HepG2 (cell line): Measurements from ENCODE around the gene SERINC5. TPM values are rescaled to one million over a fixed set of nuclear protein-coding genes. Genes with fewer than 3 reads are reported as not detected.

Source experiments
- ATAC-seq: fragments of 200-7000 bp; cut with Tn5 transposase; 3 replicates; pipeline ENCODE4 v1.9.1; 2020; ENCODE audit warnings: mild to moderate bottlenecking, moderate library complexity
- BruUV-seq: library from RNA; stranded (reverse); fragments of 400-500 nt; replicated peaks from 2 replicates; lab custom pipeline; 2021; lab: Mats Ljungman, UMichigan
- CTCF ChIA-PET: fragments of 300-600 bp; formaldehyde crosslinking; extraction: SDS; loops from one replicate; lab custom pipeline; 2021; ENCODE audit warnings: low total read pairs, inconsistent platforms, low intra/inter-chr PET ratio; lab: Yijun Ruan, JAX
- POLR2A ChIA-PET: fragments of 350-600 bp; sonication (Branson Sonifier 250); formaldehyde crosslinking; loops from one replicate; lab custom pipeline; 2020; ENCODE audit warnings: antibody characterized with exemption, inconsistent platforms; lab: Yijun Ruan, JAX
- DNase-seq: peaks from one replicate; pipeline ENCODE4 v3.0.0-alpha.2; 2015; ENCODE audit warnings: low spot score
- FAIRE-seq: peaks from 3 replicates; lab custom pipeline; 2011; peaks lifted over from hg19 to GRCh38; lab: Jason Lieb, UNC
- H2AFZ ChIP-seq: one replicate; pipeline ENCODE4 v1.6.1; 2011; ENCODE audit warnings: low read length, inconsistent platforms
- H3K27ac ChIP-seq: fragments of 300-600 bp; 3 replicates; pipeline ENCODE4 v1.8.0; 2011; ENCODE audit warnings: mixed run types, mild to moderate bottlenecking, mixed read lengths, low read length, inconsistent platforms; ENCODE audit not compliant: insufficient read depth; ENCODE audit errors: extremely low read length
- H3K27me3 ChIP-seq, 2 experiments: fragments of 200-600 bp in 1 of 2; 2 replicates in 1 of 2; 3 replicates in 1 of 2; pipeline versions ENCODE4 v1.6.0 to v1.8.0; 2011; ENCODE audit warnings: low read length in 2 of 2, mild to moderate bottlenecking in 2 of 2, moderate library complexity in 2 of 2, inconsistent platforms in 1 of 2; ENCODE audit not compliant: insufficient read depth in 2 of 2, control insufficient read depth in 1 of 2
- H3K36me3 ChIP-seq, 2 experiments: fragments of 200-600 bp in 1 of 2; replicated peaks in 1 of 2; 2 replicates in 1 of 2; 3 replicates in 1 of 2; pipeline versions ENCODE4 v1.5.1 to v1.8.0; 2011; ENCODE audit warnings: low read length in 2 of 2, inconsistent platforms in 1 of 2; ENCODE audit not compliant: insufficient read depth in 2 of 2, control insufficient read depth in 1 of 2
- H3K4me1 ChIP-seq: 2 replicates; pipeline ENCODE4 v1.5.1; 2012; ENCODE audit warnings: low read length, inconsistent platforms; ENCODE audit not compliant: insufficient read depth
- H3K4me2 ChIP-seq: 2 replicates; pipeline ENCODE4 v1.6.0; 2011; ENCODE audit warnings: low read depth, low read length, inconsistent platforms
- H3K4me3 ChIP-seq, 3 experiments: fragments of 200-600 bp in 1 of 3; sonication (generic), shearing (Covaris generic) in 1 of 3; replicated peaks in 1 of 3; 2 replicates each; pipeline ENCODE4 v1.5.1; 2011 to 2016; ENCODE audit warnings: low read length in 3 of 3, inconsistent platforms in 2 of 3, low read depth in 2 of 3, mild to moderate bottlenecking in 2 of 3, control low read depth in 1 of 3, mixed read lengths in 1 of 3; ENCODE audit not compliant: insufficient read depth in 1 of 3
- H3K79me2 ChIP-seq: one replicate; pipeline ENCODE4 v1.6.1; 2011; ENCODE audit warnings: low read length, inconsistent platforms; ENCODE audit not compliant: insufficient read depth
- H3K9ac ChIP-seq: 2 replicates; pipeline ENCODE4 v1.6.0; 2011; ENCODE audit warnings: mild to moderate bottlenecking, low read depth, low read length, inconsistent platforms; ENCODE audit not compliant: insufficient read depth
- H3K9me3 ChIP-seq: 2 replicates; pipeline ENCODE4 v1.5.1; 2012; ENCODE audit warnings: mild to moderate bottlenecking, low read length
- H4K20me1 ChIP-seq: 2 replicates; pipeline ENCODE4 v1.6.0; 2011; ENCODE audit warnings: inconsistent platforms, mild to moderate bottlenecking, low read length, moderate library complexity; ENCODE audit not compliant: insufficient read depth
- ARID3A ChIP-seq: IDR thresholded peaks from 2 replicates; pipeline ENCODE4 v1.6.1; 2012; ENCODE audit warnings: low read depth, low read length, improper control_type of control experiment
- CTCF ChIP-seq: sonication (generic); formaldehyde crosslinking; IDR thresholded peaks from 2 replicates; pipeline ENCODE4 v1.5.0; 2020; ENCODE audit warnings: mild to moderate bottlenecking, missing genetic modification reagents, moderate library complexity
- FOXA1 ChIP-seq, 2 experiments: fragments of 450-650 bp in 1 of 2; sonication (generic) in 1 of 2; formaldehyde crosslinking in 1 of 2; IDR thresholded peaks; 2 replicates each; pipeline versions ENCODE4 v1.4.0 to v1.6.1; 2016 to 2020; ENCODE audit warnings: missing genetic modification reagents in 1 of 2
- FOXA3 ChIP-seq: IDR thresholded peaks from 2 replicates; pipeline ENCODE4 v1.6.1; 2016; ENCODE audit warnings: missing genetic modification reagents, missing compliant biosample characterization
- FOXK2 ChIP-seq: fragments of 450-650 bp; IDR thresholded peaks from 2 replicates; pipeline ENCODE4 v1.6.1; 2016
- GABPB1 ChIP-seq: IDR thresholded peaks from 2 replicates; pipeline ENCODE4 v1.6.1; 2016; ENCODE audit warnings: mild to moderate bottlenecking, missing genetic modification reagents, moderate library complexity, missing compliant biosample characterization
- GATAD1 ChIP-seq: IDR thresholded peaks from 2 replicates; pipeline ENCODE4 v1.6.1; 2016; ENCODE audit warnings: missing genetic modification reagents, missing compliant biosample characterization
- KAT2B ChIP-seq: fragments of 150-350 bp; IDR thresholded peaks from 2 replicates; pipeline ENCODE4 v1.6.1; 2014; ENCODE audit warnings: low read depth, low read length, borderline replicate concordance
- KDM2A ChIP-seq: sonication (generic); formaldehyde crosslinking; IDR thresholded peaks from 2 replicates; pipeline ENCODE4 v1.4.0; 2020; ENCODE audit warnings: low read depth, missing genetic modification reagents, borderline replicate concordance
- RAD21 ChIP-seq: fragments of 450-650 bp; formaldehyde crosslinking; IDR thresholded peaks from 2 replicates; pipeline ENCODE4 v1.5.0; 2020; ENCODE audit warnings: mild to moderate bottlenecking
- SNAPC2 ChIP-seq: sonication (generic); formaldehyde crosslinking; IDR thresholded peaks from 2 replicates; pipeline ENCODE4 v1.8.1; 2022; ENCODE audit warnings: mild to moderate bottlenecking, missing genetic modification reagents
- STAG1 ChIP-seq: sonication (generic); formaldehyde crosslinking; IDR thresholded peaks from 2 replicates; pipeline ENCODE4 v1.4.0; 2020; ENCODE audit warnings: missing genetic modification reagents
- YY1 ChIP-seq: IDR thresholded peaks from 2 replicates; pipeline ENCODE4 v1.6.1; 2011; ENCODE audit warnings: low read length, low read depth, moderate library complexity, mild to moderate bottlenecking; ENCODE audit not compliant: insufficient read depth, insufficient replicate concordance
- ZNF230 ChIP-seq: sonication (generic); formaldehyde crosslinking; IDR thresholded peaks from 2 replicates; pipeline ENCODE4 v1.4.0; 2020; ENCODE audit warnings: mild to moderate bottlenecking, missing genetic modification reagents
- ZNF24 ChIP-seq: fragments of 450-650 bp; IDR thresholded peaks from 2 replicates; pipeline ENCODE4 v1.6.1; 2017; ENCODE audit warnings: antibody characterized with exemption, mild to moderate bottlenecking
- ZNF263 ChIP-seq: sonication (generic); formaldehyde crosslinking; IDR thresholded peaks from 2 replicates; pipeline ENCODE4 v1.4.0; 2020; ENCODE audit warnings: missing genetic modification reagents
- ZNF557 ChIP-seq: sonication (generic); formaldehyde crosslinking; IDR thresholded peaks from 2 replicates; pipeline ENCODE4 v1.4.0; 2020; ENCODE audit warnings: missing genetic modification reagents
- WGBS: methylation state at CpG from one replicate; pipeline ENCODE4 v1.1.6; 2017; ENCODE audit warnings: low lambda C conversion rate; 5-methylcytosine and 5-hydroxymethylcytosine counted together
- in situ Hi-C: cut with HindIII; loops from 2 replicates; pipeline ENCODE4 v1.10.0; 2017; ENCODE audit warnings: low pct_unique_long_range_greater_than_20kb; ENCODE audit not compliant: extremely low pct_ligation_motif_present
- intact Hi-C: fragments of 100-400 bp; cut with micrococcal nuclease; formaldehyde crosslinking; loops from one replicate; pipeline ENCODE4 v1.10.0; 2022; ENCODE audit not compliant: unreplicated experiment
- polyA plus RNA-seq, 8 experiments: library from polyadenylated mRNA; depleted of rRNA in 3 of 8; stranded (reverse) in 7 of 8; unstranded in 1 of 8; fragments of >200 nt; fragmentation: Illumina TruSeq in 4 of 8; extraction: Trizol in 4 of 8; gene quantifications; 2 replicates each; pipeline versions ENCODE4 v1.2.1 to v1.2.3, GENCODE V29; 2011 to 2016; ENCODE audit warnings: low read depth in 4 of 8, missing spikeins in 1 of 8, mixed read lengths in 1 of 8; ENCODE audit not compliant: insufficient read depth in 1 of 8
- total RNA-seq, 5 experiments: library from RNA; depleted of rRNA; stranded (reverse); fragments of >200 nt; fragmentation: Illumina TruSeq; extraction: Trizol; gene quantifications; 2 replicates each; pipeline ENCODE4 v1.2.3, GENCODE V29; 2016; ENCODE audit warnings: low read depth in 1 of 5

SERINC5 gene
- total and polyA plus RNA-seq, 2 of the 13 experiments (the other 11 are each of a cell fraction or from before 2014, with no cell fraction given) = 17.3 to 22.8 TPM

DNA sequence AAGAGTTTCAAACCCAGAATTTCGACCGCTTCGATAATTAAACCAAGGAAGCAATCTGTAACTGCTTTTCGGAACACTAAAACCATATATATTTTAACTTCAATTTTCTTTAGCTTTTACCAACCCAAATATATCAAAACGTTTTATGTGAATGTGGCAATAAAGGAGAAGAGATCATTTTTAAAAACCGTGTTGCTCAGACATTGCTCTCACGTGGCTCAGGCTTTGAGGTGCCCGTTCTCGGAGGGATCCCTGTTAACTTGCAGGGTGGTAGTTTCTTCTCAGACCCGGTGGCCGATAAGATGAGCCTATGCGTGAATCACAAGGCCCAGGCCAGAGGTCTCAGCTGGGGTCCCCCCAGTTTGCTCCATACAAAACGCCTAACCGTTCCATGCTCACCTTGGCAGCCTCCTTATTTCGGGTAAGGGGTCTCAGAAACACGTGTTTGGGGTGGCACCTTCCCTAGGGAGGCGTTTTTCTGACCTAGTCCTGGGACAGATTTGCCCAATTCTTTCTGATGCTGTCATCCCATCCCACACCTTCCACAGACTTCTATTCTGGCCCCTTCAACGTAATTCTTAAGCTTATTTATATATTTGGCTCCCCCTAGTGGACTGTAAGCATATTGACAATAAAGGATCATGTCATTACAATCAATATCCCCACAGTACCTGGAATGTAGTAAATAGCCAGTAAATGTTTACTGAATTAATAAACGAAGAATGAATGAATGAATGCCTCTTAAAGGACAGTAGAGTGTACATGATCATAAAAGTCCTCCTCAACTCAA lies 172.6 kb downstream of the SERINC5 start (continued):
- TF ChIP-seq KAT2B = peak; percentile 30; the same call in 1 of the 2 replicates
- TF ChIP-seq CTCF (CRISPR knock-in tag) = peak; percentile 77
- peak; percentile 85 for TF ChIP-seq ARID3A
- TF ChIP-seq ZNF230 (CRISPR knock-in tag) = no peak
- TF ChIP-seq FOXA3 = peak; percentile 81
- TF ChIP-seq SNAPC2 (CRISPR knock-in tag) = no peak
- peak; percentile 72; the same call in 1 of the 2 replicates for TF ChIP-seq ZNF24
- TF ChIP-seq FOXA1 (IDR thresholded peaks at IDR 0.05) = no peak
- peak; percentile 77 for TF ChIP-seq FOXA1 (CRISPR knock-in tag; IDR thresholded peaks at IDR 0.05)

DNA sequence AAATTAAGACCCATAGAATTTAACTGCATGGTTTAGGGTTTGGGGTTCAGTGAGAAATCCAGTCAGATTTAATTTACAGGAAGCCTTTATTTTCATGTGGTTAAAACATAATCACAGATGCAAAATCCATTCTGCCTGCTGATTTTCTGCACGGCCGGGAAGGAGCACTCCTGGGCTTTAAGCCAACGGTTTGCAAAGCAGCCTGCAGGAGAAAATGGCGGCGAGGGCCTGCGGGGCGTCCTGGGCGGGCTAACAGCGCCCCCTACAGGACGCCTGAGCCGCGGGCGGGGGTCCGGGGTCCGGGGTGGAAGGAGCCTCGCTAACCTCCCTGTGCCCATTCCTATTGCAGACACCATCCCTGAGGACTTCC lies 173.1 kb downstream of the SERINC5 start:
- in situ Hi-C loops (loop anchor here (5.0 kb wide), 1 partner anchor 205 kb away; no protein-coding TSS in a partner anchor), intact Hi-C loops (loop anchor here (1.0 to 10.0 kb wide), 2 partner anchors 118 to 157 kb away; no protein-coding TSS in a partner anchor)
- Histone ChIP-seq H3K9me3 (no peaks in the 10 kb centered on the region), H3K27ac (no peak overlapping the region), H3K4me2 (peak overlapping the region; percentile 29; the same call in 1 of the 2 replicates), H3K27me3 (no peaks in the 10 kb centered on the region; a peak in 1 of 5 replicates), H2AFZ (no peak overlapping the region), H4K20me1 (no peaks in the 10 kb centered on the region), H3K4me3 (no peak overlapping the region), H3K79me2 (no peaks in the 10 kb centered on the region), H3K9ac (no peak overlapping the region), H3K36me3 (no peaks in the 10 kb centered on the region), H3K4me1 (peaks cover 23% of the 10 kb centered on the region)
- no TSS peak for BruUV-seq
- 32% methylated on average over 3 of the region's 16 CpGs for whole genome bisulfite sequencing
- ATAC-seq (peak; percentile 85), FAIRE-seq (no peak), DNase-seq (no peak)
- CTCF ChIA-PET = interaction anchor here (1.6 to 1.7 kb wide), 3 partner anchors 158 to 225 kb away, joined by 8 to 11 read pairs (median 10); no protein-coding TSS in a partner anchor
- peak; percentile 57 for TF ChIP-seq STAG1 (CRISPR knock-in tag)
- peak; percentile 65 for TF ChIP-seq CTCF (CRISPR knock-in tag)
- peak; percentile 59 for TF ChIP-seq RAD21
- TF ChIP-seq GABPB1 = peak; percentile 14; the same call in 1 of the 2 replicates
- TF ChIP-seq FOXK2 = no peak
- peak; percentile 62 for TF ChIP-seq ZNF263 (CRISPR knock-in tag)
- TF ChIP-seq YY1 = peak; percentile 92
- TF ChIP-seq ZNF557 (CRISPR knock-in tag) = no peak
- TF ChIP-seq KDM2A (CRISPR knock-in tag) = 0 out of 2 replicates have a peak, but pooled peaks have one; percentile 20
- no peak for TF ChIP-seq GATAD1
- POLR2A ChIA-PET = no interaction called here
